NCI-H146 (cell line): Measurements from ENCODE around the gene PLN.

Source experiments
- DNase-seq: peaks from one replicate; lab custom pipeline; 2025; lab: John Stamatoyannopoulos, UW

Gene PLN

DNA sequence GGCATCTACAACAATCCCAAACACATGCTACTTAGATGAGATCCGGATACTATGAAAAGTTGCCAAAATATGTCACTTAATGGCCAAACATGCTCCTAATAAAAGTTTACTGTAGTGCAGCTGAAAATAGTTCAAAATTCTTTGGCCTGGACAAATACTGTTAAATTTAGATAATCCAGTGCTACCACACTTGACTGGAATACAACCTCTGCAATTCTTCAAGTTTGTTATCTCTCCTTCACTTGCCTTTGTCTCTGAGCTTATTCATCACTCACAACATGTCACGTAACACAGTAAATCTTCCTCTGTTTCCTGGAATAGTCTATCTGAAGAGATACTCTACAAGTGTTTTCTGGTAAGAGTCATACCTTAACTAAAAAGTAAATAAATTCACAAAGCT is 10.5 kb upstream of the PLN start:
- no peak for DNase-seq

DNA sequence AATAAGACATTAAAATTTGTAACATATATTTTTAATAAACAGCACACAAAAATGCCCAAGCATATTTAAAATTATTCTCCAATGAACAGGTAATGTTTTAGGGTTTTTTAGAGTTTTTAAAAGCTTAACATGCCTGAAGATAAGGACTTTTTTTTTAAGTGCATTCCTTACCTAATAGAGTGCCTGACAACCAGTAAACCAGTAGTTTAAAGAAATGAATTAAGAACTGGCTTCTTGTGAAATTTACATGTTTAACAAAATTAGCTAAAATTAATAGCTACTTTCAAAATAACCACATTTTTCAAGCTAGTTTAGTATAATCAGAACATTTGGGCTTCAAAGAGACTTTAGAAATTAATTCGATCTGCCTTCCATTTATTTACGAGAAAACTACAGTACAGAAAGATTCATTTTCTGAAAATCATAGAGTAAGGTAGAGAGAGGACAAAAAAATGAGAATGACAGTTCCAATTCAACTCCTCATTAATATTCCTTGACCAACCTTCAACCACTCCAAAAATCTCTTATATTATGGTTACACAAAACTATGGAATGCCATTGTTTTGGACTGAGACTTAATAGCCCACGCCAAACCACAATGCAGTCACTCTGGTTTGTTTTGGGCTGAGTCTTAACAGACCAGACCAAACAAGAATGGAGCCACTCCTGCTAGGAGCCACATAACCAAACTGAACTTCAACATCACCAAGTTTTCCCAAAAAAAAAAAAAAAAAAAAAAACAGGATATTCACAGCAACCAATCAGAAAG is 5.7 kb upstream of the PLN start:
- no peak for DNase-seq

DNA sequence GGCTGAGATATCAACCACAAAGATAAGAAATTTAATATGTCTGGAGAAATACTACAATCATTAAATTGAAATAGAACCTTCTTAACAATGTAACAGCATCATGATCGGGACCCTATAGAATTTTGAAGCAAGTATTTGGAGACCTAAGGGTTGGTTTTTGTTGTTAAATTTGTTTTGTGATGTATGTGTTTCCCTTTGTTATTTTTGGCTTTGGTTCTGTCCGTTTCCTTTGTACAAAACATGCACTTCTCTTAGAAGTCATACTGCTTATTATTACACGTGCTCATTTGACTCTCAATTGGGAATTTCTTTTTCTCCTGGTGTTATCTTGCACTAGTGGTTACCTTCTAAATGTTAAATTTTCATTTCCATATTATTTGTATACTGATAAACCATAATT is 4.0 kb upstream of the PLN start:
- DNase-seq, result no peak

DNA sequence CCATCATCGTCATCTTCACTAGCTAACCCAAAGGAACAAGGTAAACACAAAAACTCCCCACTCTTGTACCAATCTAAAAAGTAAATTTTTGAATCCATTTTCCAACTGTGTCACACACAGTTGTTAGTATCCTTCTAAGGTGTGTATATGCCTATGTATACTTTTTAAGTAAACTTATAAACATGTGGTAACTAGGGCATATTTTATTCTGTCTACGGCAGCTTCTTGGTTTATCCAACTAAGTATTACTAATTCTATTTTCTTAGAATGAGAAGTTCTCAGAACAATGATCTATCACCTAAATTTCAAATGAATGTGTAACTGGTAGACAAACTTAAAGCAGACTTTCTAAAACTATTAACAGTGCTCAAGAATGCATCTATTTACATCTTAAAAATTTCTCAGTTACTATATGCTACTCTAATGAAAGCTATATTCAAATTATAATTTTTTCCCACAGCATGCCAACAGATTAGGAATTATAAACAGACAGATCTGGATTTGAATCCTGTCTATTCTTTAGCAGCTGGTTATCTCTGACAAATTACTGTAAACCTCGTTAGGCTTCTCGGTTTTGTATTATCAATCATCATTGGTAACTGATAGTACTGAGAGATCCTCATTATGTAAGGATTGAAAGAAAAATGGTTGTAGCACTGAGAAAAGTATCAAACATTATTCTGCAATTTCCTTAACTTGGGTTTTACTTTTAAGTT is 1.8 kb upstream of the PLN start:
- no peak for DNase-seq

DNA sequence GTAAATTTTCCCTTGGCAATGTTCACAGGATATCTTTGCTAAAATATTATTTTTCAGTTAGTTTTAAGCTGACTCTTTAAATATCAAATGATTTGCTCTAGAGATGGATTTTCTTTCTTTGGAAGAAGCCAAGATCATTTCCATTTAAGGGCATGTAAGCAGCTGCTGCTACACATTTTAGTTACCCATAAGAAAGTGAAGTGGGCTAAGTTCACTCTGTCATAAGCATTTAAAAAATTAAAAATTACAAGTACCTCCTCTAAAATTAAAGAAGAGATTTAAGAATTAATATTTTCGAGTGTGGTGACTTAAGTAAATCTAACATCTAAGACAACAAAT is 1.2 kb upstream of the PLN start:
- no peak for DNase-seq

DNA sequence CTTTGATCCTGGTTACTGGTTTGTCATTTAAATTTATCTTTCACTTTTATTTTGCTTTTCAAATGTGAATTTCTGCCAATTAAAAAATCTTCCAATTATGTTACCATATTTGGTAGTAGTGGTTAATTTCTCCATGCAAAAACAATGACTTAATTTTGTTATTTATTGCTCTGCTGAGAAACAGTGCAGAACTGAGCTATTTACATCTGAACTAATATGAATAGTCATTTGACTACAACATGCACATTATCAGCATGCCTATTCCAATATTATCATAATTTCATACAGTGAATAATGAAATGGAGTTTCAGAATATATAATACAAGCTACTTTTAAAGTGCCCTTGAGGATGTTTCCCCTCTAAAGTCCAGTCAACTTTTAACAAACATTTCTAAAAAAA is 517 bp downstream of the PLN start:
- DNase-seq, result no peak

DNA sequence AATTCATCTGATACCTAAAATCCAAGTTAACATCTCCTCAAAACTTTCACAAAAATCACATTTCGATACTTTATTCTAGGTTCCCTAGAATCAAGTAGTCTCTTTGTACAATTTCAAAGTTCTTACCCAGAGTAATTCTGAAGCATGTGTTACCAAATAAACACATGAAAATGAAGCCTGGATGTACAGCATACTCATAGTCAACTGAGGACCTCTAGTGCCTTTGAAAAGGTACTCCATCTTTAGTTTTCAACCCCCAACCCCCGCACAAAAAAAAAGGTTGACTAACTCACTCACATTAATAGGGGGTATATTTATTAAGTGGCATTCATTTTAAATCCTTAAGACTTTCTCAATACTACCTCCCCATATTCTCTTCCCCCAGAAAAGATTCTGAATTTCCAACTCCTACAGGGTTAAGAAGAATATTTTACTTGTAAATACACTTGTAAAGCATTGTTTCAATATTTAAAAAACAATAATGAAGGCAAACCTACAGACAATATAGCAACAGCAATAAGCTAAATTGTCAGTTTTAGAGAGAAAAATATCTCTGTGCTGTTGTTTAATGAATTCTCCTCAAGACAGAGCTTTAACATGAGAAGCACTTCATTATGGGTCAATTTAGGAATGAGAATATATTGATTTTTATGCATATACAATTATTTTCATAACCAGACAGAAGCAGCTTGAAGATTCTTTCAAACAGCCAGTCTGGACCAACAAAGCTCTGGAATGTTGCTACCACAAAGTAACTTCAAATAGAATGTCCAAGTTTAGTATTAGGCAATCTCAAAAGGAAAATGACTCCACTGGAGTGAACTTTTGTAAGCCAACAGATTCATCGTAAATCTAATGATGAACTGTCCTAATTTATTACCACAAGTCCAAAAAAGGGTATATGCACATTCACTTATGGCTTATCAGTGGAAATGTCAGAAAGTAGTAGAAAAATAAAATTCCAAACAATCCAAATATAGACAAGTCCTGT is 3.3 kb downstream of the PLN start:
- DNase-seq, result peak; percentile 52

DNA sequence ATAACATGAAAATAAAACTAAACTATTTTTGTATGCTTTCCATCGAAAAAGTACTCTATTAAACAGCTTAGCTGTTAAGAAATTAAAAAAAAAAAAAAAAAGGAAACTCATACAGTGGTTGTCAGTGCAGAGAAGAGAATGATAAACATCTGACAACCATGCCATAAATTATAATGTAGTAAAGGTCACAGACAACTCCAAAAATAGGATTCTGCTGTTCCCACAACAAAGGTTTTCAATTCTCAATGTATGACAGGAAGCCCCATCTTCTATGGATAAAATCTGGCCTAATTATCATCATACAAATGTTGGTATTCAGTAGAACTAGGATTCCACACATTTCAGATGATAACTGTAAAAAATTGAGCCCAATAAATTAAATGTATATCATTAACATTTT is 5.0 kb downstream of the PLN start:
- DNase-seq, result no peak

DNA sequence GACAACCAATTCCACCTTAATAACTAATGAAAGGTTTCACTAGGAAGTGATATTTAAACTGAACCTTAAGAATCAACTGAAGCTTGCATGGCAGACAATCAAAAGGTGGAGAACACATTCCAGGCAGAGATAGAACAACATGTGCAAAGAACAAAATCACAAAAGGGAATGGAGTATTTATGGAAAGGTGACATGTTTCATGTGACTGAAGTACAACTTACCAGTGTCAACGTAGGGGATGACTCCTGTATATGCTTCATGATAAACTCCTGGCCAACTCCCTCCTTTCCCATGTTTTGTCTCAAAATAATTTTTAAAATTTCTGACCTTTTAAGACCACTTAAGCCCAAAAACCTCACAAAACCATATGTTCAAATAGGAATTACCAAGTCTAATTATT is 6.6 kb downstream of the PLN start:
- DNase-seq, result no peak

DNA sequence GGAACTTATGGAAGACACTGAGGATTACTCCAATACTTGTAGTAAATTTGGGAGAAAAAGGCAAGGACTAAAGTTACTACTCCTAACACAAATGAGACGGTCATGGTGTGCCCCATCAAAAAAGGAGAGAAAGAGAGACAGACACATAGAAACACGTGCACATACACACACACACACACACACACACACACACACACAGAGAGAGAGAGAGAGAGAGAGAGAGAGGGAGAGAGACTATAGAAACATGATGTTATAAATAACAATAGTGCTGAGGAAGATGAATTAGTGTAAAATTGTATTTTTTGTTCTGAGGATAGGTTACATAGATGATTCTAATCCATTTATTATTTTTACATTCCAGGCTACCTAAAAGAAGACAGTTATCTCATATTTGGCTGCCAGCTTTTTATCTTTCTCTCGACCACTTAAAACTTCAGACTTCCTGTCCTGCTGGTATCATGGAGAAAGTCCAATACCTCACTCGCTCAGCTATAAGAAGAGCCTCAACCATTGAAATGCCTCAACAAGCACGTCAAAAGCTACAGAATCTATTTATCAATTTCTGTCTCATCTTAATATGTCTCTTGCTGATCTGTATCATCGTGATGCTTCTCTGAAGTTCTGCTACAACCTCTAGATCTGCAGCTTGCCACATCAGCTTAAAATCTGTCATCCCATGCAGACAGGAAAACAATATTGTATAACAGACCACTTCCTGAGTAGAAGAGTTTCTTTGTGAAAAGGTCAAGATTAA is 10.5 kb downstream of the PLN start:
- DNase-seq, result no peak

DNA sequence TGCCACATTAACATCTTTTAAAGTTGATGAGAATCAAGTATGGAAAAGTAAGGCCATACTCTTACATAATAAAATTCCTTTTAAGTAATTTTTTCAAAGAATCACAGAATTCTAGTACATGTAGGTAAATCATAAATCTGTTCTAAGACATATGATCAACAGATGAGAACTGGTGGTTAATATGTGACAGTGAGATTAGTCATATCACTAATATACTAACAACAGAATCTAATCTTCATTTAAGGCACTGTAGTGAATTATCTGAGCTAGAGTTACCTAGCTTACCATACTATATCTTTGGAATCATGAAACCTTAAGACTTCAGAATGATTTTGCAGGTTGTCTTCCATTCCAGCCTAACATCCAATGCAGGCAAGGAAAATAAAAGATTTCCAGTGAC is 11.6 kb downstream of the PLN start:
- DNase-seq, result no peak

DNA sequence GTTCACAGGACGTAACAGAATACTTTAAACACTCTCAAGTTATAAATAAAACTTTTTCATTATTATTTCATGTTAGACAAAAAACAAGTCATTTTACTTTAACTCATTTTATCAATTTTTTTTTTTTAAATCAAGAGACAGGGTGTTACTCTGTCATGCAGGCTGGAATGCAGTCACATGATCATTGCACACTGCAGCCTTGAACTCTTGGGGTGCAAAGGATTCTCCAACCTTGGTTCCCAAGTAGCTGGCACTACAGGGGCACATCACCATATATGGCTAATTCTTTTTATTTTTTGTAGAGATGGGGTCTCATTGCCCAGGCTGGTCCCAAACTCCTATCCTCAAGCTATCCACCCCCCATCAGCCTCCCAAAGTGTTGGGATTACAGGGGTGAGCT is 14.2 kb downstream of the PLN start:
- DNase-seq, result no peak

DNA sequence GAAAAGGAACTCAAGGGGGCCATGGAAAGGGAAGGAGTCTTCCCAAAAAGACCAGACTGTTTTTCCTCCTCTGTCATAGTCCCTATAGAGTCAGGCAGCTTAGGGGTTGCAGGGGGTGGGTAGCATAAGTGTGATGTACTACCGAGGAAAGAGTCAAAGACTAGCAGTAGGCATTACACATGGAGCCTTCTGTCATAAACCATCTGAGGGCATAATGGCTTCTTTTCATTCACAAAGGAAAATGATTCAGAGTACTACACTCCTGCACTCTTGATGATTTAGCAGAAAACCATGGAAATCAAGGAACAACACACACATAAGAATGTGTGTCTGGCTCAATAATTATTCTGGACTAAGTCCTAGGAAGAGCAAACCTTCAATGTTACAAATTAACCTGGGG is 14.9 kb downstream of the PLN start:
- no peak for DNase-seq

DNA sequence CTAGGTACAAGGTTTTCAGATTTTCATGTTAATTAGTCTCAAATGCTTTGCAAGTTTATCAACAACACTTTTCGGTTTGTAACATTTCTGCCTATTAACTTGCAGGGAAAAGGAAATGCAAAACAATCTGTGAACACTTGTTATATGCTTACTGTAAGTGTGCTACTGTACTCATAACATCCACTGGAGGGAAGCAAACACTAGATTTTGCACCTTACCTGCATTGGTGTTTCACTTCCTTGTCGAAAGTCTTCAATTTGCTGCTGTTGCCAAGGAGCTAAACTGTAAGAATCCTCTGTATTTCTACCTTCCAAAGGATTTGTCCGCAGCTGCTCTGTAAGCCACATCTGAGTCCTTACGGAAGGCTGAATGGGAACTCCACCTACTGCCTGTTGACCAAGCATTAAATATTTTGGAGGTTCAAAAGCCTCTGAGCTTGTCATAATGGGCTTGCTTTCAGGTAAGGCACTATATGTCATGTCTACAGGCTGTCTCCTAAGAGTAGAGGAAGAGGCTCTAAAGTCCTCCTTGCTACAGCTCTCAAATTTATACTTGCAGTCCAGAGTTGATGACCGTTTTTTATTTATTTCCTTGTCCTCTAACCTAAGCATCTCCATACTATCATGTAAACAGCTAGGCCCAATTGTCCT is 17.3 kb downstream of the PLN start:
- DNase-seq, result peak; percentile 1

DNA sequence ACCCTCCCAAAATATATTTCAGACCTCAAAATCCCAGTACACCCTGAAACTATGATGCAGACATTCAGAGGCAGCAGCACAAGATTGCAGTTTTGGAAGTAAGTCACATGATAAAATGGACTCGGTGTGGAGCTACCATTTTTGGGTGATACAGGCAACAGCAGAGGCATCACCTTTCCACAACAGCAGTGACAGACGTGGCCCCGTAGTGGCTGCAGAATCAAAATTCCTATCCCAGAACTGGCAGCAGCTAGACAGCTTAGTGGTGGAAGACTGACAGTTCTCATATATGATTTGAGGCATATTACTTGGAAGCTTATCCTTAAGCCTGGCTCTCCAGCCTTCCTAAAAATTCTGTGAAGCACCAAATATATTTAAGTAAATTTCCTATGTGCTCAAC is 19.9 kb downstream of the PLN start:
- DNase-seq, result no peak

DNA sequence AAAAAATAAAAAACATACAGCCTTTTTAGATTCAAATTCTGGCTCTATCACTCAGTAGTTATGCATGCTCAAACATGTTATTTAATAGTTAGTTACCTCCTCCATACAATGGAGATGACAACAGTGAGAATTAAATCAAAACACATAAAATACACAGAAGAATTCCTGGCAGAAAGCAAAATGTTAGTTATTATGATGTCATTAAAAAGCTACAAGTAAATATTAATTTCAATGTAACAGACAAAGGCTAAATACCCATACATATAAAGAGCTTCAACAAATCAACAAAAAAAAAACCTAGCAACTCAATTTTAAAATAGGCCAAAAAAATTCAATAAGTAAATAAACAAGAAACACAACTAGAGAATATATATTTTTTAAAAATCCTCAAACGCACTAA is 21.4 kb downstream of the PLN start:
- no peak for DNase-seq

DNA sequence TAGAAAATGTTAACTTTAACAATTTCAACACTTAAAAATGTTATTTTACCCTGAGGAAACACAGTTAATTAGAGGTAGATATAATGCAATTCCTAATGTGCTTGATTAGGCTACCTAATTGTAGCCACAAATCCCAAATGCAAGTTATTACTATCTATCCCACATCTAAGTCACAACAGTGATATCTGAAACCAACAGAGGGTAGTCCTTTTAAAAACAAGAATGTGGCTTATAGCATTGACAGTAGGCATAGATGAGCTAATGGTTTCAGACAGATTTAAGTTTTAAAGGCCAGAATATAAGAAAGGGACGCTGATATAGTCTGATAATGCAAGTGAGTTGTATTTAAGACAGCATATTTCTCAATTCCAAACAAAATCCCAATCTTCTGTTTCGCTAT is 23.0 kb downstream of the PLN start:
- DNase-seq, result no peak

DNA sequence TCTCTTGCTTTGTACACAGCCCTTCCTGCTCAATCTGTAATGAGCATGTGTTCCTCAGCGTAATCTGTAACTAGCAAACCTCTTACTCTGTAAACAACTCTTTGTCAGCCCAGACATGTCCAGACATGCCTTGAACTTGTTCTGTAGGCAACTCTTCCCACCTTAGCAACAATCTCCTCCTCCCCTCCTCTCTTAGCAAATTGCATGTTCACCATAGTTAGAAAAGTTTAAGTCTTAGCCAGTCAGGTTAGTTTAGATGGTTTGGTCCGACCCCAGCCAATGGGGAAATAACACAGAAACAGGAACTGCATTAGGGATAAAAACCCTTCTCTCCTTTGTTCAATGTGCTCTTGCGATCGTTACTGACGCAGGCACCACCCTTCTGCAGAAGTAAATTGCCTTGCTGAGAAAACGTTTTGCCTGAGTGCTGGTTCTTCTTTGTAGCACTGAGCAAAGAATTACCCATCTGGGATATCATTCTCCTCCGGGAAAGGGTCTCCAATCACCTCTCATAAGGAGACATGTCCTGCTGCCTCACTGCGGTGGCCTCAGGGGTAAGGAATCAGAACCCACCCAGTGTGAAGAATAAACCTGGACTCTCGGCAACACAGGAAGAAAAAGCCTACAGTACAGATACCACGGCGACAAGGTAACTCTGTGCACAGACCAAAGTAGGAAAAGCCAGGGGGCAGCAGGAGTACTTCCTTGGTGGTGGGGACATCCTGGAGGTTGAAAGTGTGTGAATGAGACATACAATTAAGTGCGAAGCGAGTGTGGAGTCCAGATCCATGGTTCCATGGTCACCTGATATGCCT is 26.2 kb downstream of the PLN start:
- DNase-seq, result peak; percentile 1

DNA sequence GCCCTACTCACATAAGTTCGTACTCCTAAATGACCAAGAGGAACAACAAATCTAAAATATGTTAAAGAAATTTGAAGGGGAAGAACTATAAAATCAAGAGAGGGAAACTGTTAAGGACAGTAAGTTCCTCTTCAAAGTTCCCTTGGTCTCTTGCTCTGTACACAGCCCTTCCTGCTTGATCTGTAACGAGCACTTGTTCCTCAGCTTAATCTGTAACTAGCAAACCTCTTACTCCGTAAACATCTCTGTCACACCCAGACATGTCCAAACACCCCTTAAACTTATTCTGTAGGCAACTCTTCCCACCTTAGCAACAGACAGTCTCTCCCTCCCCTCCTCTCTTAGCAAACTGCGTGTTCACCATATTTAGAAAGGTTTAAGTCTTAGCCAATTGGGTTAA is 29.9 kb downstream of the PLN start:
- no peak for DNase-seq

DNA sequence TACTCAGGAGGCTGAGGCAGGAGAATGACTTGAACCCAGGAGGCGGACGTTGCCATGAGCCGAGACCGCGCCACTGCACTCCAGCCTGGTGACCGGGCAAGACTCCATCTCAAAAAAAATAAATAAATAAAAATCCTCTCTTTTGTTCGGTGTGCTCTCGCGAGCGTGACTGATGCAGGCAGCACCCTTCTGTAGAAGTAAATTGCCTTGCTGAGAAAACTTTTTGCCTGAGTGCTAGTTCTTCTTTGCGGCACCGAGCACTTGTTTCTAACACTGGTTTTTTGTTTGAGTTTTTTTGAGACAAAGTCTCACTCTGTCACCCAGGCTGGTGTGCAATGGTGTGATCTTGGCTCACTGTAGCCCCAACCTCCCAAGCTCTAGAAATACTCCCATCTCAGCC is 30.5 kb downstream of the PLN start:
- no peak for DNase-seq

DNA sequence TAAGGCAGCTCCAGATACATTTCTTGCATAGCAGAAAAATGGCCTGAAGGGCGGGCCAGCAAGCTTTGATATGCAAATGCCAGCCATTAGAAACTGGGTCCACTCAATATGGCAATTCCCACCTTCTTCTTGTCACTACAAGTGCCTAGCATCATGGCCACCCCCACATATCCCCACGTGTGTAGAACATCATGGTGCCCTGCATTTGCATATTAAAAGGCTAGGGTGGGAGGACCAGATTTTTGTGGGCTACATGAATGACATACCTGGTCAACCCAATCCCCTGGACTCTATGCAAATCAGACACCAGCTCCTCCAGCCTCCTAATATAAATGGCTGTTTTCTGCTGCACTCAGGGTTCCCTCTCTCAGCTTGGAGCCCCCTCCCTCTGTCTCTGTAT is 31.7 kb downstream of the PLN start:
- DNase-seq, result no peak
